Measurements from ENCODE around the gene PLXNC1. TPM values are rescaled to one million over a fixed set of nuclear protein-coding genes. Genes with fewer than 3 reads are reported as not detected.

PLXNC1 gene
- total RNA-seq, 2 donors from 2014 or later: 8.5 to 9.2 TPM

DNA sequence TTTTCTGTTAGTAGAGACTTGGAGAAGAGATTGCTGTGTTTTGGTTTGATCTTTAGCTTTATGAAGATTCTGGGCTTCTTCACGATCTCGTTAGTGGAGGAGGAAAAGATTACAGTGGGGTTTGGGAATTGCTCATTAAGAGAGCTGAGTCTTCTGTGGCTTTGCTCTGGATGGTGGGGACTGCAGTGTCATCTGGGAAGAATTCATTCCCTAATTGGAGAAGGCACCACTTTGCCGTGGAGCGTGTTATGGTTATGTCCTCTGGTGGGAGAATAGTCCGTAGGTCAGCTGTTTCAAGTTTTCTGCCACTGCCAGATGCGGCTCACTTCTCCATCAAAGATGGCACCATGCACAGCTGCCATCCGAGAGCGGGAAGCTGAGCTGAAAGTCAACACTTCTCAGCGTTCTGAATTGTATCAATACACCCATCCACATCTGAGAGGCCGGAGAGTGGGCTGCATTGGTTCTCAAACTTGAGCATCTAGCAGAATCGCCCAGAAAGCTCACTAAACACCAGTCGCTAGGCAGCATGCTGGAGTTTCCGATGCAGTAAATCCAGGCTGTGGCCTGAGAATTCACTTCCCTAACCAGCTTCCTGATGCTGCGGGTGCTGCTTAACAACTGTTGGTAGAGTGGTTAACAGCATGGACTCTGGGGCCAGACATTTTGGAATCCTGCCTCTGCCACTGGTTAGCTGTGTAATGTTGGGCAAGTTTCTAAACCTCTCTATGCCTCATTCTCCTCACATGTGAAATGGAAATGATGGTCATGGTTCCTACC lies 117.8 kb downstream of the PLXNC1 start:
- ATAC-seq (ENCODE audit: insufficient number of reproducible peaks, low FRiP score, low read depth) (no peak), DNase-seq (ENCODE audit: low spot score) (no peak)
- no peak overlapping the region for H3K4me3 ChIP-seq
- H3K36me3 ChIP-seq: no peaks in the 10 kb centered on the region
- no peak for TF ChIP-seq CTCF (IDR thresholded peaks at IDR 0.05)
- H3K9me3 ChIP-seq: no peaks in the 10 kb centered on the region
- H3K4me1 ChIP-seq (ENCODE audit: control insufficient read depth in 1 of 2, low read depth in 2 of 2): peaks cover 12 to 43% of the 10 kb centered on the region in 2 donors
- H3K27ac ChIP-seq: no peak overlapping the region
- no peaks in the 10 kb centered on the region for H3K27me3 ChIP-seq (replicated peaks; ENCODE audit: insufficient read depth)

GRCh38 chr12:94266796-94267536 lies 118.6 kb downstream of the PLXNC1 start:
- H3K4me3 ChIP-seq: no peak overlapping the region
- no peak for TF ChIP-seq CTCF (IDR thresholded peaks at IDR 0.05)
- peaks cover 11 to 35% of the 10 kb centered on the region in 2 donors for H3K4me1 ChIP-seq (ENCODE audit: control insufficient read depth in 1 of 2, low read depth in 2 of 2)
- no peaks in the 10 kb centered on the region for H3K9me3 ChIP-seq
- H3K27ac ChIP-seq: peak overlapping the region in 1 of 2 donors; percentile 37
- ATAC-seq (ENCODE audit: insufficient number of reproducible peaks, low FRiP score, low read depth) (no peak), DNase-seq (ENCODE audit: low spot score) (no peak)
- H3K36me3 ChIP-seq: no peaks in the 10 kb centered on the region
- no peaks in the 10 kb centered on the region for H3K27me3 ChIP-seq (replicated peaks; ENCODE audit: insufficient read depth)

DNA sequence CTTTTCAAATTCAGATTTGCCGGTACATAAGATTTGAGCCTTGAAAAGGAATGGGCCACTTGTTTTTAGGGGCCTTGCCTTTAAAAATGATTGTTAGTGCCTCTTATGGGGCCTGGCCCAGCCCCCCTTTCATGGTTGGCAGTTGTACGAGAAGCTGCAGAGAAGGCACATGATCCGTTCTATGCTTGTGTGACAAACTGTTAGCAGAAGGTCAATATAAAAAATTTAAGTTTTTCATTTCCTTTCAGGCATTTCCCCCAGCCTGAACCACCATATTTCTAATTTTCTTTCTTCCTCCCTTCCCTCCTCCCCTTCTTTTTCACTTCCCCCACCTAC lies 119.1 kb downstream of the PLXNC1 start:
- H3K27ac ChIP-seq: peak overlapping the region in 1 of 2 donors; percentile 37
- ATAC-seq (ENCODE audit: insufficient number of reproducible peaks, low FRiP score, low read depth): no peak

DNA sequence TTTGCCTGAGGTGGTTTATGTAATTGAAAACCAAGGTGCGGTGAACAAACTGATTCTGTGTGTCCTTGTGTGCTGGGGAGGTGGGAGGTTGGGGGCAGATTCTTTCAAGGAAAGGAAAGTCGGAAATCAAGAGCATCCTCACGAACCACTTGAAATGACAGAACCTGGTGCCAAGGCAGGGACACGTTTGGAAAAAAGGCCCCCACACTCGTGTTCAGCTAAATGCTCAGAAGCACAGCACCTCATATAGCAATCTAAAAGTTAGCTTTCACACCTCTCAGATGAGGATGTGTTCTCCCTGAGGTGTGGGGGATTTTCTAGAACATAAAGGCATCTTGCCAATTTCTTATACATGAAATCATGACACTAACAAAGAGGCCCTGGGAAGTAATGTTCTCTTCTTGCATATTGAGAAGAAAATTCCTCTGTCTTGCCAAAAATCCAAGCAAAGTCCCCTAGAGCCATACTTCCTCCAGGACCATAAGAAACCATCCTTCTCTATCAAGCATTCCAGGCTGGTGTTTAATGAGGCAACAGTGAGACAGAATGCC lies 119.6 kb downstream of the PLXNC1 start:
- H3K36me3 ChIP-seq: no peaks in the 10 kb centered on the region
- H3K27me3 ChIP-seq (replicated peaks; ENCODE audit: insufficient read depth): no peaks in the 10 kb centered on the region
- no peak for TF ChIP-seq CTCF (IDR thresholded peaks at IDR 0.05)
- ATAC-seq (ENCODE audit: insufficient number of reproducible peaks, low FRiP score, low read depth): no peak
- H3K4me1 ChIP-seq (ENCODE audit: control insufficient read depth in 1 of 2, low read depth in 2 of 2): peaks cover 8 to 30% of the 10 kb centered on the region in 2 donors
- DNase-seq (ENCODE audit: low spot score): no peak
- H3K27ac ChIP-seq: peak overlapping the region in 1 of 2 donors; percentile 37
- H3K4me3 ChIP-seq: no peak overlapping the region
- no peaks in the 10 kb centered on the region for H3K9me3 ChIP-seq

More for the DNA sequence above, 119.1 kb downstream of the PLXNC1 start:
- Histone ChIP-seq H3K4me1 (ENCODE audit: control insufficient read depth in 1 of 2, low read depth in 2 of 2) (peaks cover 11 to 34% of the 10 kb centered on the region in 2 donors), H3K27me3 (replicated peaks; ENCODE audit: insufficient read depth) (no peaks in the 10 kb centered on the region), H3K4me3 (no peak overlapping the region), H3K9me3 (no peaks in the 10 kb centered on the region), H3K36me3 (no peaks in the 10 kb centered on the region)
- TF ChIP-seq CTCF (IDR thresholded peaks at IDR 0.05): no peak
- no peak for DNase-seq (ENCODE audit: low spot score)

DNA sequence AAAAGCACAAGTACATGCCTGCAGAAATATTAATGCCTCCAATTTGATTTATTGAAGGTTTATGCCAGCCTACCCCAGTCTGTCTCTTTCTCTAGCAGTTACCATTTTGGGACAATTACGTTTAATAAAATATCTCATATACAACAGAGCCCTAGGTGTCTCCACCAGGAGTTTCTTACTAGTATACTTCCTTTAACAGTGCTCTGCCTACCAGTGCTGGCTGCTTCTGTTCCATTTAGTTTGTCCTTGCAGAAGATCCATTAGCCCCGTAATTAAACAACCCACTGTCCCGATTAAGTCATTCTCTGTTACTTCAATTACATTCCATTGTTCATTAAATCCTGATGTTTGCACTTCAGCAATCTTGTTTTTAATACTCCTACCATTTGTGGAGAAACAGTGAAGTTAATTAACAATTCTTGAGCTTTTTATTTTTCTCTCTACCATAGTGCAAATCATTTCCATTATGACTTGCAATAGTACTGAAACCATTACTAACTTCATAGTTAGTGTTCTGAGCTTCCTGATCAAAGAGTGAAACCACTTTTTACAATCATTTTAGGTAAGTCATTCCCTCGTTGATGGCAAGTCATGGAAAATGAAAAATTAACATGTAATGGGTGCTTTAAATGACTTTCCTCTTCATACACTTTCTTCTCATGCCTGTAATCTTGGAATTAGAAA lies 121.1 kb downstream of the PLXNC1 start:
- no peak for ATAC-seq (ENCODE audit: insufficient number of reproducible peaks, low FRiP score, low read depth)
- no peak for TF ChIP-seq CTCF (IDR thresholded peaks at IDR 0.05)

More for the DNA sequence above, 121.1 kb downstream of the PLXNC1 start:
- Histone ChIP-seq H3K36me3 (no peaks in the 10 kb centered on the region), H3K4me3 (no peak overlapping the region), H3K9me3 (no peaks in the 10 kb centered on the region), H3K27me3 (replicated peaks; ENCODE audit: insufficient read depth) (no peaks in the 10 kb centered on the region), H3K4me1 (ENCODE audit: control insufficient read depth in 1 of 2, low read depth in 2 of 2) (peaks cover 4 to 22% of the 10 kb centered on the region in 2 donors), H3K27ac (no peak overlapping the region)
- no peak for DNase-seq (ENCODE audit: low spot score)
